Esophagus squamous epithelium (tissue), 4 donors: ENCODE measurements around the gene TGFBR3L.

ENCODE experiments used
- POLR2A ChIP-seq, 4 donors: fragments of 450-650 bp; IDR thresholded peaks; one replicate each; pipeline ENCODE4 v1.6.1; 2017; ENCODE audit warnings: antibody characterized with exemption in 4 of 4, mild to moderate bottlenecking in 4 of 4, moderate library complexity in 3 of 4
- TF ChIP-seq, protein P1 (sequence below), 6 experiments: fragments of 450-650 bp in 4 of 6; fragments of 200-600 bp in 2 of 6; sonication (generic) in 2 of 6; IDR thresholded peaks; one replicate each; pipeline ENCODE4 v1.5.1; 2016 to 2019; ENCODE audit warnings: antibody characterized with exemption in 6 of 6, mild to moderate bottlenecking in 4 of 6, moderate library complexity in 4 of 6

- TF ChIP-seq, protein P1, sequence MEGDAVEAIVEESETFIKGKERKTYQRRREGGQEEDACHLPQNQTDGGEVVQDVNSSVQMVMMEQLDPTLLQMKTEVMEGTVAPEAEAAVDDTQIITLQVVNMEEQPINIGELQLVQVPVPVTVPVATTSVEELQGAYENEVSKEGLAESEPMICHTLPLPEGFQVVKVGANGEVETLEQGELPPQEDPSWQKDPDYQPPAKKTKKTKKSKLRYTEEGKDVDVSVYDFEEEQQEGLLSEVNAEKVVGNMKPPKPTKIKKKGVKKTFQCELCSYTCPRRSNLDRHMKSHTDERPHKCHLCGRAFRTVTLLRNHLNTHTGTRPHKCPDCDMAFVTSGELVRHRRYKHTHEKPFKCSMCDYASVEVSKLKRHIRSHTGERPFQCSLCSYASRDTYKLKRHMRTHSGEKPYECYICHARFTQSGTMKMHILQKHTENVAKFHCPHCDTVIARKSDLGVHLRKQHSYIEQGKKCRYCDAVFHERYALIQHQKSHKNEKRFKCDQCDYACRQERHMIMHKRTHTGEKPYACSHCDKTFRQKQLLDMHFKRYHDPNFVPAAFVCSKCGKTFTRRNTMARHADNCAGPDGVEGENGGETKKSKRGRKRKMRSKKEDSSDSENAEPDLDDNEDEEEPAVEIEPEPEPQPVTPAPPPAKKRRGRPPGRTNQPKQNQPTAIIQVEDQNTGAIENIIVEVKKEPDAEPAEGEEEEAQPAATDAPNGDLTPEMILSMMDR (IDR thresholded peaks at IDR 0.05): no peak
- TF ChIP-seq POLR2A (IDR thresholded peaks at IDR 0.05): no peak
These were observed 49.2 kb upstream of the TGFBR3L start for GRCh38 chr19:7865262-7865911.
